ENCODE measurements around the gene RABGAP1L.
"Not testable (repeated sequence)": the region's sequence is repeated elsewhere in the genome, so short reads cannot be mapped to it uniquely, and the experiment has no call there.

Gene RABGAP1L

DNA sequence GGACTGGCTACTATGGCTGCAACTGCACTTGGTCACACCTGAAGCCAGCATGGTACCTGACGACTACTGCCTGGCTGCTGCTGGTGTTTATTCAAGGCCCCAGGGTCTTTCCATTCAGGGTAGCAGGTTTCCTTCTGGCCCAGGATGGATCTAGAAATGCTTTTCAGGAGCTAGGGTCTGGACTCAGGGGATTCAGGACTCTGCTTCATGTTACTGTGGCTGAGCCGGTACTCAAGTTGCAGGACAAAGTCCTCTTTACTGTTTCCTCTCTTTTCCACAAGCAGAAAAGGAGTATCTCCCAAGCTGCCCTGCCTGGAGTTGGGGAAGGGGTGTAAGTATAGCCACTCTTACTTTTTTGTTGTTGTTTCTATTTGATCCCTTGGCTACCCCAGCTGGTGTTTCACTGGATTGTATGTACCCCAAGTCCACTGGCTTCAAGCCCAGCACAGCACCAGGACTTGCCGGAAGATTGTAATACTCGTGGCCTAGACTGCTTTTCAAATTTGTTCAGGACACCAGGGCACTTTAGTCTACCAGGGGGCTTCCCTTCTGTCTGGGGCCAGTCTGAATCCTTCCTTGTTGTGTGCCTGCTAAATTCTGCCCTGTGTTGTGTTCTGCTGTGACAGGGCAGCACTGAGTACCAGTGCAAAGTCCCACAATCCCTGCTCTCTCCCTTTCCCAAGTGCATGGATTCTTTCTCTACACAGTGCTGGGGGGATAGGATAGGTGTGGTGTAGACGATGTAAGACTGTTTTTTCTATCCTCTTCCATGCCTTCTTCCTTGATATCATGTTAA is 536.9 kb downstream of the RABGAP1L start:
- DNase-seq, result no peak
- in situ Hi-C loops (cut with HindIII; ENCODE audit: low pct_ligation_motif_present, low pct_unique_long_range_greater_than_20kb, low sequenced_read_pairs), result no loop called here

DNA sequence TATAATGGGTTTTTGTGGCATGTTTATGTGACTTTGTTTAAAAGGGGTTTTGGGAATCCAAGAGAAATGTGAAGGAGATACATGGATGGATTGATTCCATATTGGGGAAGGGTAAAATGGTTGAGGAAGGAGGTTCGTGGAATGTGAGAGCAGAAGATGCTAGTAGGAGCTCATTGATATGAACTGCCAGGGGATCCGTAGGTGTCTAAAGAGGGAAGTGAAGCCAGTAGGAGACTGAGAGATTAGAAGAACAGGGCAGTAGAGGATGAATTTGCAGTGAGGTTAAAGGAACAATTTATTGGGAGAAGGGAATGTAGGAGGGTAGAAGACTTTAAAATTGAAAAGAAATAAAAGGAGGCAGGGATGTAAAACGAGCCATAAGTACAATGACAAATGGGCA is 541.0 kb downstream of the RABGAP1L start:
- in situ Hi-C loops (cut with HindIII; ENCODE audit: low pct_ligation_motif_present, low pct_unique_long_range_greater_than_20kb, low sequenced_read_pairs), result no loop called here
- DNase-seq, result no peak

DNA sequence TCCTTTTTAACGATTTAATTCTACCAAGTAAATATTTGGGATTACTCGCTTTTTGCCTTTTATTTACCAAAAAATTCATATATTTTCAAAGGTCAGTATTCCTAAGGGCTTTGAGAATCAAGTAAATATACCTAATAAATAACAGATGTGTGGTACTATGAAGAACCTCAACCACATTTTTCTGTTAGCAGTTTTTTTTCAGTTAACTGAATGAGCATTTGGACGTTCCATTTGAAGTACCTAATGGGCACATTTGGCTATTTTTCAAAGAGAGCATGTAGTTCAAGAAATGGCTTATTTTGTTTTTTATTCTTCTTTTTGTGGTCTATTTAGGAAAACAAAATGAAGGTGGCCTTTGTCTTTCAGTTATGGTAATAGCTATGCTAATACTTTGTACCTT is 541.5 kb downstream of the RABGAP1L start:
- in situ Hi-C loops (cut with HindIII; ENCODE audit: low pct_ligation_motif_present, low pct_unique_long_range_greater_than_20kb, low sequenced_read_pairs), result no loop called here
- DNase-seq, result no peak

DNA sequence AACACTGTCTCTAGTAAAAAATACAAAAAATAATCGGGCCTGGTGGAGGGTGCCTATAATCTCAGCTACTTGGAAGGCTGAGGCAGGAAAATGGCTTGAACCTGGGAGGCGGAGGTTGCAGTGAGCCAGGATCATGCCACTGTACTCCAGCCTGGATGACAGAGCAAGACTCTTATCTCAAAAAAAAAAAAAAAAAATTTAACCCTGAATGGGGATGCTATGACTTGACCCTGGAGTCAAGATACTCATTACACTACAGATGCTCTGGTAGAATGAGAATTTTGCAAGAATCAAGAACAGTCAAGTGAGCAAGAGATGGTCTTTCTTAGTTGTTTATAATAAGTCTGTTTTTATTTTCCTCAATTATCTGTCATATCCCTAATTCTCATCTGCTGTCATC is 542.2 kb downstream of the RABGAP1L start:
- no peak for DNase-seq
- in situ Hi-C loops (cut with HindIII; ENCODE audit: low pct_ligation_motif_present, low pct_unique_long_range_greater_than_20kb, low sequenced_read_pairs), result no loop called here

DNA sequence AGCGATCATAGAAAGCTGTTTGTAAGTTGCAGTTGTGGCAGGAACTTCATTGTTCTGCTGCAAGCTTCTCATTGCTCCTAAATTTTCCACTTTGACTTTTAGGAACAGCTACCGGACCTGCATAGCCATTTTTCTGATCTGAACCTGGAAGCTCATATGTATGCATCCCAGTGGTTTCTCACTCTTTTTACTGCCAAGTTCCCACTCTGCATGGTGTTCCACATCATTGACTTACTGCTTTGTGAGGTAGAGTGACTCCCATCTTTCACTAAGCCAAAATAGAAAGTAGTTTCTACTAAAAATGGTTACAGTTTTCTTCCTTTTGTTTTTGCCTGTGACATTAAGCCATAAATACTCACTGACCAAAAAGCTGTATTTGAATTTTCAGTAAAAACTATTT is 542.7 kb downstream of the RABGAP1L start:
- in situ Hi-C loops (cut with HindIII; ENCODE audit: low pct_ligation_motif_present, low pct_unique_long_range_greater_than_20kb, low sequenced_read_pairs), result no loop called here
- peak; percentile 3 for DNase-seq

DNA sequence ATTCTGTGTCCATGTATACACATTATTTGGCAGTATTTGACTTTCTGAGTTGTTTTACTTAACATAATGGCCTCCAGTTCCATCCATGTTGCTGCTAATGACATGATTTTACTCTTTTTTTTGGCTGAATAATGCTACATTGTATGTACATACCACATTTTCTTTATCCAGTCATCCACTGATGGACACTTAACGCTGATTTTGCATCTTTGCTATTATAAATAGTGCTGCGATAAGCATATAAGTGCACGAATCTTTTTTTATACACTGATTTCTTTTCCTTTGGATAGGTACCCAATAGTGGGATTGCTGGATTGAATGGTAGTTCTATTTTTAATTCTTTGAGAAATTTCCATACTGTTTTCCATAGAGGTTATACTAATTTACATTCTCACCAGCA is 544.0 kb downstream of the RABGAP1L start:
- DNase-seq, result no peak
- in situ Hi-C loops (cut with HindIII; ENCODE audit: low pct_ligation_motif_present, low pct_unique_long_range_greater_than_20kb, low sequenced_read_pairs), result no loop called here

DNA sequence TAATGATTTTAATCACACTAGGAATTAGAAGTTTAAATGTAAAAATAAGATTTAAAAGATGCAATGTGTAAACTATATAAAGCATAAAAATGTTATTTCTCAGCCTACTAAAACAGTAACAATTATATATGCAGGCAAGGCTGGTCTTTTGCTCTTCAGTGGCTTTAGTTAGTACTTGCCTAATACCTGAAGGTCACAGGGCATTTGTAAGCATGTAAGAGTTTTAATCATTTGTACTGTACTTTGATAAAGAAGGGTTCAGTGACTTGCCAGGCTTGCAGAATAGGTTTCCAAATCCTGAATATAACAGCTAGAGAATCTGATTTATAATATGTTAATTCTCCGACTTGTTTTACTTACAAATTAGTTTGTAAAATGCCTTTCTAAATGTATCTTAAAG is 545.0 kb downstream of the RABGAP1L start:
- in situ Hi-C loops (cut with HindIII; ENCODE audit: low pct_ligation_motif_present, low pct_unique_long_range_greater_than_20kb, low sequenced_read_pairs), result no loop called here
- no peak for DNase-seq

DNA sequence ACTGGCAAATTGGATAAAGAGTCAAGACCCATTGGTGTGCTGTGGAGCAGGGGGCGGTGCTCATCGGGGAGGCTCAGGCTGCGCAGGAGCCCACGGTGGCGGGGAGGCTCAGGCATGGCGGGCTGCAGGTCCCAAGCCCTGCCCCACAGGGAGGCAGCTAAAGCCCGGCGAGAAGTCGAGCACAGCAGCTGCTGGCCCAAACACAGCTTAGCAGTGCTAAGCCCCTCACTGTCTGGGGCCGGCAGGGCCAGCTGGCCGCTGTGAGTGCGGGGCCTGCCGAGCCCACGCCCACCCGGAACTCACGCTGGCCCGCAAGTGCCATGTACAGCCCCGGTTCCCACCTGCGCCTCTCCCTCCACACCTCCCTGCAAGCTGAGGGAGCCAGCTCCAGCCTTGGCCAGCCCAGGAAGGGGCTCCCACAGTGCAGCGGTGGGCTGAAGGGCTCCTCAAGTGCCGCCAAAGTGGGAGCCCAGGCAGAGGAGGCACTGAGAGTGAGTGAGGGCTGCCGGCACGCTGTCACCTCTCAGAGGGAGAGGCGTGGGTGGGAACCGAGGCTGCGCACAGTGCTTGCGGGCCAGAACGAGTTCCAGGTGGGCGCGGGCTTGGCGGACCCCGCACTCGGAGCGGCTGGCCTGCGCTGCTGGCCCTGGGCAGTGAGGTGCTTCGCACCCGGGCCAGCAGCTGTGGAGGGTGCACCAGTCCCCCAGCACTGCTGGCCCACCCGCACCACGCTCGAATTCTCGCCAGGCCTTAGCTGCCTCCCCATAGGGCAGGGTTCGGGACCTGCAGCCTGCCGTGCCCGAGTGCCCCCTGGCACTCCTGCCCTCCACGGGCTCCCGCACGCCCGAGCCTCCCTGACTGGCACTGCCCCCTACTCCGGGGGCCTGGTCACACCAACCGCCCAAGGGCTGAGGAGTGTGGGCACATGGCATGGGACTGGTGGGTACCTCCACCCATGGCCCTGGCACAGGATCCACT is 551.8 kb downstream of the RABGAP1L start:
- in situ Hi-C loops (cut with HindIII; ENCODE audit: low pct_ligation_motif_present, low pct_unique_long_range_greater_than_20kb, low sequenced_read_pairs), result no loop called here
- no peak for DNase-seq

DNA sequence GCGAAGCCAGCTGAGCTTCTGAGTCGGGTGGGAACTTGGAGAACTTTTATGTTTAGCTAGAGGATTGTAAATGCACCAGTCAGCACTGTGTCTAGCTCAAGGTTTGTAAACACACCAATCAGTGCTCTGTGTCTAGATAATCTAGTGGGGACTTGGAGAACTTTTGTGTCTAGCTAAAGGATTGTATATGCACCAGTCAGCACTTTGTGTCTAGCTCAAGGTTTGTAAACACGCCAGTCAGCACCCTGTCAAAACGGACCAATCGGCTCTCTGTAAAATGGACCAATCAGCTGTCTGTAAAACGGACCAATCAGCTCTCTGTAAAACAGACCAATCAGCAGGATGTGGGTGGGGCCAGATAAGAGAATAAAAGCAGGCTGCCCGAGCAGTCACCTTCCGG is 552.5 kb downstream of the RABGAP1L start:
- in situ Hi-C loops (cut with HindIII; ENCODE audit: low pct_ligation_motif_present, low pct_unique_long_range_greater_than_20kb, low sequenced_read_pairs); DNase-seq: not testable (repeated sequence)

DNA sequence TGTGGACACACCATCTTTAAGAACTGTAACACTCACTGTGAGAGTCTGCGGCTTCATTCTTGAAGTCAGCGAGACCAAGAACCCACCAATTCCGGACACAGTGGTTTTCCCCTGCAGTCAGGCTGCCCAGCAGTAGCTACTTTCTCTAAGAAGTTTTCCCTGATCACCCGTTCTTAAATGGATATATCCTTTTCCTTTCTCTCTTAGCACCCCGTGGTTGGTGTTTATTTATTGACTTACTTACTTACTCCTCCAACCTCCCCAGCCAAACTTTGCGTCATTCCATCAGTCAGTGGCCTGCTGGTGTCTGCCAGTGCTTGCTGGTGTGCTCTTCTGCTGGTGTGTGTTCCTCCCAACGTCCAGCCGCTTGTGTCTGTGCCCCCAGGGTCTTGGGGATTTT is 553.2 kb downstream of the RABGAP1L start:
- in situ Hi-C loops (cut with HindIII; ENCODE audit: low pct_ligation_motif_present, low pct_unique_long_range_greater_than_20kb, low sequenced_read_pairs), result no loop called here

DNA sequence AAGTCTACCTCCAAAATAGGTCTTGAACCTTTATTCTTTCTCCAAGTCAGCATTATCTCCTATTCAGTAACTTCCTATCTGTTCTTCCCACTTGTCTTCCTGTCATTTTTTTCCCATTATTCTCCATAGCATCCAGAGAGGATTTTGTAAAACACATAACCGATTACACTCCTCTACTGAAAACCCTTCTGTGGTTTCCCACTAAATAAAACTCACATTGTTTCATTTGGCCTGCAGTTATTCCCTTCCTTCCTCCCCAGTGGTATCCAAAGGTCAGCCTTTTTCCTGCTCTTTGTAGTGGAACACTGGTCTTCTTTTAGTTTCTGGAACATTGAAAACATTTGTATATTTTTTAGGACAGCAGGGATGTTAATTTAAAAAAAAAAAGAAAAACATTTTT is 554.5 kb downstream of the RABGAP1L start:
- in situ Hi-C loops (cut with HindIII; ENCODE audit: low pct_ligation_motif_present, low pct_unique_long_range_greater_than_20kb, low sequenced_read_pairs), result no loop called here

More for the DNA sequence above, 553.2 kb downstream of the RABGAP1L start:
- no peak for DNase-seq

DNA sequence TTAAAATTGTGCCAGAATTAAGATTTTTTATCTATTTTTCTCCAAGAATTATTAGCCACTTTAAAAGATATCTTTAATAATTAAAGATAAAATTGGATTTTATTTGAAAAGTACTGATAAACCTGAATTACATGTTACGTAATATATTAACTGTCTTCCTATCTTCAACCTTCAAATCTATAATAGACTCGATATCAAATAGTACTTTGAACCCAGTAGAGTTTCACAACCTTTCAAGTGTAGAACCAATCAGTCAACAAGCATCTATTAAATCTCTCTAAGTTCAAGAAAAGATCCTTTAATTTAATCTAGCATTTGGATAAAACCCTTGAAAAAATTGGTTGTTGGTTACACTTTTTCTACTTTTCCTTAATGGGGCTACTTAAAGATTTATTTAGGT is 559.9 kb downstream of the RABGAP1L start:
- in situ Hi-C loops (cut with HindIII; ENCODE audit: low pct_ligation_motif_present, low pct_unique_long_range_greater_than_20kb, low sequenced_read_pairs), result no loop called here

More for the DNA sequence above, 554.5 kb downstream of the RABGAP1L start:
- DNase-seq, result no peak

DNA sequence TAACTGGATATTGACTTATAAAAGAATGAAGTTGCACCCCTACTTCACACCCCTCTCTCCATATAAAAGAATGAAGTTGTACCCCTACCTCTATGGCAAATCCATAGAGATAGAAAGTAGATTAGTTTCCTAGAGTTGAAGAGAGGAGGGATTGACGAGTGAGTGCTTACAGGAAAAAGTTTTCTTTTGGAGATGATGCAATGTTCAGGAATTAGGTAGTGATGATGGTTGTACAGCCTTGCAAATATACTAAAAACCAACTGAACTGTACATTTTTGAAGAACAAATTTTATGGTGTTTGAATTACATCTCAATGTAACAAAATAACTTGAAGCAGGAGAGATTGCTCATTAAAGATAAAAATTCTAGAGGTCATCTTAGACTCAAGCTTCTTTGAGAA is 561.3 kb downstream of the RABGAP1L start:
- no peak for DNase-seq
- in situ Hi-C loops (cut with HindIII; ENCODE audit: low pct_ligation_motif_present, low pct_unique_long_range_greater_than_20kb, low sequenced_read_pairs), result no loop called here

More for the DNA sequence above, 559.9 kb downstream of the RABGAP1L start:
- DNase-seq, result no peak

DNA sequence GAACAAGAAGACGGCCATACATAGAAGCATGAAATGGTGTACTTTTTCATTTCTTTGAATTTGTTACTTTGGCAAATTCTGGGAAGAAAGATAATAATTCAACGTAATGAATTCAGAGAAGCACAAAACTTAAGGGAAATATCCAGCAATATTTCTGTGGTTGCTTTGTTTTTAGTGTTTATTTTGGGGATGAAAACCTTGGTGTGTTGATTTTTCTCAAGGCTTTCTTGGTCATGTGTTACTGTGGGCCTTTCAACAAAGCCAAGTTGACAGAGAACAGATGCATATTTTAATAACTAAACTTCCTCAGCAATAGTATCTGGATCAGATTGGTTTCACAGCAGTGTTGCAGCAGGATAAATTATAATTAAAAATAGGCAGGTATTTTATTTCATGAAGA is 561.9 kb downstream of the RABGAP1L start:
- in situ Hi-C loops (cut with HindIII; ENCODE audit: low pct_ligation_motif_present, low pct_unique_long_range_greater_than_20kb, low sequenced_read_pairs), result no loop called here
- no peak for DNase-seq

DNA sequence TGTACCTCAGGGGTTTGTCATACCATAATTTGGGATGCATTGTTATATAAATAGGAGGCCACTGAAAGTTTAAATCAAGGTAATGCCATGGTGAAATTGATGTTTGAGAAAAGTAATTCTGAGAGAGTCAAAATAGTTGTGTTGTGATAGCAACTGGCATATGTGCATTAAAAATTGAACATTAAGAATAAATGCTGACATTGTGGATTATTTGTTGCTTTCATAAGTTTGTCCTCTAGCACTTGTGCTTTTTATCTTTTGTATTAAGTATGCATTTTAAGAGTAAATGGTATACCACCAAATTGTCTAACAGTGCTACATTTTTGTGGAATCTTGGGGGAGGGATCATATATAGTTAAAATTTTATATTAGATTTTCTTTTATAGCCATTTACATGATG is 564.5 kb downstream of the RABGAP1L start:
- DNase-seq, result no peak
- in situ Hi-C loops (cut with HindIII; ENCODE audit: low pct_ligation_motif_present, low pct_unique_long_range_greater_than_20kb, low sequenced_read_pairs), result no loop called here

DNA sequence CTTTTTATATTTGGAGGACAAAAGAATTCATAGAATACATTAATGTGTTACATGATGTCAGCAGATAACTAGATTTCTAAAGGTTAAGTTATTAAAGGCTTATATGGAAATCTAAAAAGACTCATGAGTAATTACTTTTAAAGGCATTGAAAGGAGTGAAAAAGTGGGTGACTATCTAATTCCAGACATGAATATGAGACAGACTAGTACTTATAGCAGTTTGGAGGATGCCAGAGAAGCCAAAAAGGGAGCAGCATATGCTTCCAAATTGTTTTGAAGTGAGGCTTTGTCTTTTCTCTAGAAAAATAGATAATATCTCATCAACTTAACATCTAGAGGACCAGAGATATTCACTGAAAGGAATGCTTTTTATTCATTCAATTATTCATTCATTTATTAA is 564.9 kb downstream of the RABGAP1L start:
- DNase-seq, result no peak
- in situ Hi-C loops (cut with HindIII; ENCODE audit: low pct_ligation_motif_present, low pct_unique_long_range_greater_than_20kb, low sequenced_read_pairs), result no loop called here

DNA sequence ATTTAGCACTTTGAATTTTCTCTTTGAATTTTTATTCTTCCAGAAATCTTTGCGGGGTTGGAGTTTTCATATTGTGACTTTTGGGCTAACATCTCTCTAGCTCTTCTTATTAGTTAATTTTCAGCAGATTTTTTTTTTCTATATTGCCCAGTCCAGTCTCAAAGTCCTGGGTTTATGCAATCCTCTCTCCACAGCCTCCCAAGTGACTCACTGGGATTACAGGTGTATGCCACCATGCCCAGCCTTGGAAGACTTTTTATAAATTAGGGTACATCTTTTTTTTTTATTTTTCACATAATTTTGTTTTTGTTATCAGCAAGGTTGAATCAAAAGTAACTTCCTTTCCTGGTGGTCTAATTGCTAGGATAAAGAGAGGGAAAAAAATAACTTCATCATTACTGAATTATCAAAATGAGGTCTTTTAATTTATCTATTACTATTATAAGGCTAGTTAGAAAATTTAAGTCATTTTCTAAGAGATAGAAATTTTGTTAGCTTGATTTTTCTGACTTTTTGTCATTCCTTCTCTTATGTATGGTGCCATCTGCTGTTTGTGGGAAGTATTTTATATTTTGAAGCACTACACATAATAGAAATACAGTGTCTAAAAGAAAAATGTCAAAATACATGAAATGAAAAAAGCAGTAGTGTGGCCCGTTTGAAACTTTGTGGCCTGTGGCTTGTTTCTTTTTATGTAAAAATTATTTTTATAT is 567.0 kb downstream of the RABGAP1L start:
- DNase-seq, result peak; percentile 50
- in situ Hi-C loops (cut with HindIII; ENCODE audit: low pct_ligation_motif_present, low pct_unique_long_range_greater_than_20kb, low sequenced_read_pairs), result loop anchor here (25.0 kb wide), 1 partner anchor 464 kb away; no protein-coding TSS in a partner anchor

DNA sequence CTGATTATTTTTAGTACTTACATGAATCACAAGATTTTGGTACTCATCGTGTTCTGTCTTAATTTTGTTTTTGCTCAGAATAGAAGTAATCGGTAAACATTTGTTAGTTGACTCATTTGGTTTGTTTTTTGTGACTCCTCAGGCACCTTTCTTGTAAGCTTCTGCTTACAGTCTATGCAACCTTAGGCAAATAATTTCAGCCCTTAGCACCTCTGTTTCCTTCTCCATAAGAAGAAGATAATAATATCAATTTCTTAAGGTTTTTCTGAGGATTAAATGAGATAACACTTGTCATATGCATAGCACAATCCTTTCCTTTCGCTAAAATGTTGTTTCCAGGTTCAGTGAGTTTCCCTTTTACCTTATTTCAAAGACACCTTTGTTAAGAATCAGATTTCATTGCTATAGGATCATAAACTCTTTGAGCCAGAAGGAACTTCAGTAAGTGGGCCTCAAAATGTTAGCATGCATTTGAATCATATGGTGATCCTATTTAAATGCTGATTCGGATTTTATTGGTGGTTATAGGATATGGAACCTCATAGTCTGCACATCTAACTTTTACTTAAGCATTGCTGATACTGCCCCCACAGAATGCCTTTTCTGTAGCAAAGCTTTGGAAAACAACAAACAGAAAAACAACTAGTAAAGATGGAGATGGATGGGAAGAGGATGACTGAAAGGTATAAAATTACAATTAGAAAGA is 567.7 kb downstream of the RABGAP1L start:
- DNase-seq, result no peak
- in situ Hi-C loops (cut with HindIII; ENCODE audit: low pct_ligation_motif_present, low pct_unique_long_range_greater_than_20kb, low sequenced_read_pairs), result loop anchor here (25.0 kb wide), 1 partner anchor 465 kb away; no protein-coding TSS in a partner anchor
